Omental fat pad (tissue), 4 donors: Measurements from ENCODE around the gene FOXJ3. TPM values are rescaled to one million over a fixed set of nuclear protein-coding genes. Genes with fewer than 3 reads are reported as not detected.

Source experiments
- ATAC-seq: fragments of 150-250 bp; one replicate; pipeline ENCODE4 v1.9.1; 2016; ENCODE audit warnings: mild to moderate bottlenecking, moderate library complexity; ENCODE audit not compliant: low FRiP score
- DNase-seq: peaks from one replicate; pipeline ENCODE4 v3.0.0-alpha.2; 2019; ENCODE audit warnings: low spot score
- CTCF ChIP-seq, 3 donors: fragments of 450-650 bp; IDR thresholded peaks; one replicate each; pipeline ENCODE4 v1.5.1; 2016 to 2017; ENCODE audit warnings: antibody characterized with exemption in 3 of 3, mild to moderate bottlenecking in 3 of 3, moderate library complexity in 2 of 3
- total RNA-seq, 4 donors: library from RNA; depleted of rRNA; stranded (reverse); fragments of >200 nt; gene quantifications; one replicate each; pipeline ENCODE4 v1.1.0, GENCODE V29; 2016

The FOXJ3 gene
- total RNA-seq, 4 donors from 2014 or later = 49.7 to 83.5 (median 56.1) TPM

GRCh38 chr1:42133809-42134526 lies 201.1 kb downstream of the FOXJ3 start:
- no peak for TF ChIP-seq CTCF (IDR thresholded peaks at IDR 0.05)
- DNase-seq = no peak
- ATAC-seq = no peak

- DNase-seq (no peak), ATAC-seq (no peak)
- no peak for TF ChIP-seq CTCF (IDR thresholded peaks at IDR 0.05)
Observed at GRCh38 chr1:42133390-42133789, 201.6 kb downstream of the FOXJ3 start.

GRCh38 chr1:42130061-42130660 lies 204.9 kb downstream of the FOXJ3 start:
- ATAC-seq (no peak), DNase-seq (no peak)
- TF ChIP-seq CTCF (IDR thresholded peaks at IDR 0.05) = no peak

- no peak for TF ChIP-seq CTCF (IDR thresholded peaks at IDR 0.05)
- DNase-seq (no peak), ATAC-seq (no peak)
Observed at GRCh38 chr1:42128964-42129363, 206.1 kb downstream of the FOXJ3 start.

GRCh38 chr1:42128499-42128898 lies 206.5 kb downstream of the FOXJ3 start:
- DNase-seq (no peak), ATAC-seq (no peak)
- TF ChIP-seq CTCF (IDR thresholded peaks at IDR 0.05) = no peak

GRCh38 chr1:42127767-42128166 lies 207.3 kb downstream of the FOXJ3 start:
- ATAC-seq (no peak), DNase-seq (no peak)
- no peak for TF ChIP-seq CTCF (IDR thresholded peaks at IDR 0.05)

Other genes starting within 250 kb of the FOXJ3 start
- gene GUCA2B, start 181.8 kb downstream of the FOXJ3 start, total RNA-seq = not detected
- not detected for gene GUCA2A, start 170.5 kb downstream of the FOXJ3 start, total RNA-seq
- gene RIMKLA, start 45.6 kb upstream of the FOXJ3 start, total RNA-seq = under 1 TPM; 0.12 to 0.38 (median 0.25) TPM
- gene ZMYND12, start 120.8 kb upstream of the FOXJ3 start, total RNA-seq = 1 to 10 TPM in 3 of 4 donors, under 1 TPM in 1; 0.82 to 2.2 (median 1.7) TPM
- 10 to 100 TPM; 42.0 to 57.3 (median 43.8) TPM for gene PPCS, start 121.3 kb upstream of the FOXJ3 start, total RNA-seq
- gene CCDC30, start 128.1 kb upstream of the FOXJ3 start, total RNA-seq = 1 to 10 TPM; 1.9 to 3.5 (median 2.6) TPM